MM.1S (cell line): Measurements from ENCODE around the gene BMP7.

Experiments used
- CTCF ChIP-seq: fragments of 300-600 bp; sonication (generic); IDR thresholded peaks from 2 replicates; pipeline ENCODE4 v1.5.1; 2016; ENCODE audit warnings: antibody characterized with exemption, low read length, mixed read lengths
- EZH2 ChIP-seq: fragments of 300-600 bp; sonication (generic); optimal IDR thresholded peaks from 2 replicates; pipeline ENCODE3; 2017; ENCODE audit warnings: low read depth, mild to moderate bottlenecking, antibody characterized with exemption, low read length, mixed read lengths

- TF ChIP-seq CTCF = no peak
- TF ChIP-seq EZH2 = no peak
Observed at GRCh38 chr20:57242414-57242813, 24.0 kb downstream of the BMP7 start.
